Kasumi-1 (cell line): ENCODE measurements around the gene NMNAT1.
"Not testable (repeated sequence)": the region's sequence is repeated elsewhere in the genome, so short reads cannot be mapped to it uniquely, and the experiment has no call there.

Source experiments
- DNase-seq, 2 experiments: peaks; one replicate each; lab custom pipeline; 2025; lab: John Stamatoyannopoulos, UW

The NMNAT1 gene

GRCh38 chr1:9920606-9921005, 22.7 kb upstream of the NMNAT1 start:
- DNase-seq: no peak

- DNase-seq: no peak
These were observed 20.9 kb upstream of the NMNAT1 start for GRCh38 chr1:9922342-9922741.

GRCh38 chr1:9927259-9927658, 16.0 kb upstream of the NMNAT1 start:
- DNase-seq: no peak

- no peak for DNase-seq
These were observed 13.6 kb upstream of the NMNAT1 start for GRCh38 chr1:9929431-9930385.

- peak; percentile 82 to 89 for DNase-seq
These were observed 806 bp upstream of the NMNAT1 start for GRCh38 chr1:9942399-9942938.

GRCh38 chr1:9946315-9946714, 3.0 kb downstream of the NMNAT1 start:
- no peak for DNase-seq

- DNase-seq: no peak
These were observed 14.5 kb downstream of the NMNAT1 start for GRCh38 chr1:9957726-9958125.

GRCh38 chr1:9960011-9960410, 16.7 kb downstream of the NMNAT1 start:
- DNase-seq: no peak

- DNase-seq: no peak
These were observed 17.7 kb downstream of the NMNAT1 start for GRCh38 chr1:9960706-9961562.

- no peak for DNase-seq
These were observed 41.0 kb downstream of the NMNAT1 start for GRCh38 chr1:9984253-9984652.

GRCh38 chr1:9985001-9985400, 41.7 kb downstream of the NMNAT1 start:
- DNase-seq: no peak

- no peak for DNase-seq
These were observed 46.5 kb downstream of the NMNAT1 start for GRCh38 chr1:9989773-9990172.

GRCh38 chr1:9990944-9991343, 47.7 kb downstream of the NMNAT1 start:
- DNase-seq: peak; percentile 2 to 11

- DNase-seq: peak in 1 of 2 experiments; percentile 12
These were observed 49.6 kb downstream of the NMNAT1 start for GRCh38 chr1:9992910-9993309.

- no peak for DNase-seq
These were observed 50.3 kb downstream of the NMNAT1 start for GRCh38 chr1:9993561-9994075.

- DNase-seq: peak; percentile 20 to 41
These were observed 53.6 kb downstream of the NMNAT1 start, which contains the start of gene RBP7 for GRCh38 chr1:9996624-9997582. RBP7 (plus strand) TSS chr1:9997228; CDS start chr1:9997259, 31 bp downstream.

- DNase-seq: no peak
These were observed 57.9 kb downstream of the NMNAT1 start for GRCh38 chr1:10001016-10001665.

GRCh38 chr1:10005248-10005647, 62.0 kb downstream of the NMNAT1 start:
- DNase-seq: not testable (repeated sequence)

- DNase-seq: no peak
These were observed 63.9 kb downstream of the NMNAT1 start for GRCh38 chr1:10007169-10007568.

GRCh38 chr1:10014016-10014415, 70.7 kb downstream of the NMNAT1 start:
- DNase-seq: no peak
